HEK293T (cell line): ENCODE results near the gene SHMT2.

Source experiments
- CTBP1 ChIP-seq: fragments of 450-650 bp; IDR thresholded peaks from 2 replicates; pipeline ENCODE4 v1.6.1; 2016; ENCODE audit warnings: borderline replicate concordance
- SP1 ChIP-seq: fragments of 450-650 bp; IDR thresholded peaks from 2 replicates; pipeline ENCODE4 v1.6.1; 2017
- TF ChIP-seq, protein P1 (sequence below): fragments of 450-650 bp; IDR thresholded peaks from 2 replicates; pipeline ENCODE4 v1.6.1; 2016

DNA sequence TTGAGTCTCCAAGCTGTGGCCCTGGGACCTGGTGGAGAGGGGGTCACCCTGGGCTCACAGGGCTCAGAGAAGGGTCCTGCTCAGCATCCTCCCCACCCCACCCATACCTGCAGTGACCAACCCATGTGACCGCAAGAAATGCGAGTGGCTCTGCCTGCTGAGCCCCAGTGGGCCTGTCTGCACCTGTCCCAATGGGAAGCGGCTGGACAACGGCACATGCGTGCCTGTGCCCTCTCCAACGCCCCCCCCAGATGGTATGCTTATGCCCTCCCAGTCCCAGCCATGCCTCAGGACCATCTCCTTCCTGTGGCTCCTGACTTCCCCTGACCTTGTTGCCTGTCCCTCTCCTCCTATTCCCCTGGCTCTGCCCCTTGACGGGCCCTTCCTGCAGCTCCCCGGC lies 19.6 kb upstream of the SHMT2 start:
- TF ChIP-seq CTBP1 (no peak), SP1 (no peak)
- TF ChIP-seq, protein P1, sequence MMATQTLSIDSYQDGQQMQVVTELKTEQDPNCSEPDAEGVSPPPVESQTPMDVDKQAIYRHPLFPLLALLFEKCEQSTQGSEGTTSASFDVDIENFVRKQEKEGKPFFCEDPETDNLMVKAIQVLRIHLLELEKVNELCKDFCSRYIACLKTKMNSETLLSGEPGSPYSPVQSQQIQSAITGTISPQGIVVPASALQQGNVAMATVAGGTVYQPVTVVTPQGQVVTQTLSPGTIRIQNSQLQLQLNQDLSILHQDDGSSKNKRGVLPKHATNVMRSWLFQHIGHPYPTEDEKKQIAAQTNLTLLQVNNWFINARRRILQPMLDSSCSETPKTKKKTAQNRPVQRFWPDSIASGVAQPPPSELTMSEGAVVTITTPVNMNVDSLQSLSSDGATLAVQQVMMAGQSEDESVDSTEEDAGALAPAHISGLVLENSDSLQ: no peak
